ENCODE measurements around the gene FIGLA.

- TF ChIP-seq EZH2 (IDR thresholded peaks at IDR 0.05; ENCODE audit: low read length, missing control alignments), result no peak
- TF ChIP-seq CTCF (conservative IDR thresholded peaks at IDR 0.05 in 1 of 2, IDR thresholded peaks at IDR 0.05 in 1 of 2; ENCODE audit: low read depth in 1 of 2, low read length in 2 of 2), result no peak
Observed at GRCh38 chr2:70747284-70747683, 43.2 kb downstream of the FIGLA start.
